22Rv1 (cell line): ENCODE measurements around the gene COPS6.

Experiments
- CTCF ChIP-seq: fragments of 450-650 bp; IDR thresholded peaks from 2 replicates; pipeline ENCODE4 v1.5.1; 2017; ENCODE audit warnings: mild to moderate bottlenecking
- ZFX ChIP-seq: fragments of 450-650 bp; IDR thresholded peaks from 2 replicates; pipeline ENCODE4 v1.6.1; 2017; ENCODE audit warnings: antibody characterized with exemption, borderline replicate concordance

GRCh38 chr7:100137851-100138760 is 49.3 kb downstream of the COPS6 start:
- TF ChIP-seq CTCF (no peak), ZFX (no peak)
